Naive thymus-derived CD4-positive, alpha-beta T cell (primary cell): ENCODE data around the gene VAV3. TPM values are rescaled to one million over a fixed set of nuclear protein-coding genes. Genes with fewer than 3 reads are reported as not detected.

ENCODE experiments used
- ATAC-seq: fragments of 150-1000 bp; cut with Tn5 transposase; 2 replicates; pipeline ENCODE4 v1.10.0; 2021; ENCODE audit warnings: mild to moderate bottlenecking, moderate library complexity
- CTCF ChIA-PET: fragments of 350-600 bp; sonication (Branson Sonifier 250); formaldehyde crosslinking; loops from one replicate; lab custom pipeline; 2021; ENCODE audit warnings: antibody characterized with exemption; lab: Charles Lee
- POLR2A ChIA-PET: fragments of 350-600 bp; sonication (Branson Sonifier 250); formaldehyde crosslinking; loops from one replicate; lab custom pipeline; 2021; ENCODE audit warnings: antibody characterized with exemption, inconsistent platforms; lab: Charles Lee
- DNase-seq, 9 donors: peaks; one replicate each; pipeline versions ENCODE4 v3.0.0 to v3.0.0-alpha.2; 2020 to 2022; ENCODE audit warnings: mixed read lengths in 1 of 9
- H3K27ac ChIP-seq: one replicate; pipeline ENCODE4 v1.7.0; 2013; ENCODE audit warnings: mild to moderate bottlenecking, low read depth, low read length, moderate library complexity
- H3K27me3 ChIP-seq, 2 donors: one replicate each; pipeline ENCODE4 v1.7.0; 2013; ENCODE audit warnings: low read length in 2 of 2, mild to moderate bottlenecking in 2 of 2, moderate library complexity in 2 of 2; ENCODE audit not compliant: control insufficient read depth in 2 of 2, insufficient read depth in 2 of 2
- H3K36me3 ChIP-seq, 3 experiments: 1 replicate in 2 of 3; 2 replicates in 1 of 3; pipeline ENCODE4 v1.7.0; 2013; ENCODE audit warnings: low read length in 3 of 3, mild to moderate bottlenecking in 3 of 3, moderate library complexity in 1 of 3; ENCODE audit not compliant: insufficient read depth in 3 of 3, control insufficient read depth in 2 of 3
- H3K4me1 ChIP-seq, 2 donors: one replicate each; pipeline ENCODE4 v1.7.0; 2013; ENCODE audit warnings: low read length in 2 of 2, mild to moderate bottlenecking in 2 of 2, moderate library complexity in 1 of 2; ENCODE audit not compliant: control insufficient read depth in 2 of 2, insufficient read depth in 2 of 2
- H3K4me3 ChIP-seq: 2 replicates; pipeline ENCODE4 v1.7.0; 2013; ENCODE audit warnings: mild to moderate bottlenecking, low read length
- H3K9me3 ChIP-seq, 3 experiments: 1 replicate in 2 of 3; 2 replicates in 1 of 3; pipeline ENCODE4 v1.7.0; 2013; ENCODE audit warnings: low read length in 3 of 3; ENCODE audit not compliant: control insufficient read depth in 2 of 3
- H3K27ac Mint-ChIP-seq, 9 donors: one replicate each; pipeline ENCODE4 v1.8.0; 2020 to 2022; ENCODE audit warnings: mixed read lengths in 9 of 9, mild to moderate bottlenecking in 8 of 9, moderate library complexity in 5 of 9, inconsistent platforms in 2 of 9
- H3K27me3 Mint-ChIP-seq, 5 donors: one replicate each; pipeline ENCODE4 v1.8.0; 2021 to 2022; ENCODE audit warnings: mixed read lengths in 5 of 5, mild to moderate bottlenecking in 1 of 5
- H3K36me3 Mint-ChIP-seq, 5 donors: one replicate each; pipeline ENCODE4 v1.8.0; 2020 to 2022; ENCODE audit warnings: mixed read lengths in 5 of 5, mild to moderate bottlenecking in 3 of 5, inconsistent platforms in 1 of 5
- H3K4me1 Mint-ChIP-seq, 7 donors: one replicate each; pipeline ENCODE4 v1.8.0; 2020 to 2022; ENCODE audit warnings: mixed read lengths in 7 of 7, mild to moderate bottlenecking in 3 of 7, inconsistent platforms in 1 of 7
- H3K4me3 Mint-ChIP-seq, 10 donors: one replicate each; pipeline ENCODE4 v1.8.0; 2020 to 2022; ENCODE audit warnings: mild to moderate bottlenecking in 10 of 10, mixed read lengths in 10 of 10, moderate library complexity in 6 of 10, inconsistent platforms in 2 of 10
- H3K9me3 Mint-ChIP-seq, 11 donors: one replicate each; pipeline ENCODE4 v1.8.0; 2020 to 2022; ENCODE audit warnings: mixed read lengths in 11 of 11, mild to moderate bottlenecking in 4 of 11, inconsistent platforms in 1 of 11, moderate library complexity in 1 of 11
- intact Hi-C, 2 donors: fragments of 100-400 bp; cut with micrococcal nuclease; formaldehyde crosslinking; loops; one replicate each; pipeline ENCODE4 v1.15.1; 2023
- polyA plus RNA-seq, 2 donors: library from polyadenylated mRNA; unstranded; fragments of 300-500 nt; fragmentation: Illumina TruSeq; gene quantifications; one replicate each; pipeline ENCODE4 v1.2.3, GENCODE V29; 2021
- total RNA-seq, 6 experiments: library from RNA in 5 of 6; stranded (reverse) in 5 of 6; gene quantifications; 1 replicate in 5 of 6; 2 replicates in 1 of 6; pipeline ENCODE4 v1.2.3 and lab custom pipeline; 2021 to 2026

VAV3 gene
- total and polyA plus RNA-seq, 7 experiments from 2014 or later = 1.3 to 23.2 (median 2.7) TPM

- Mint-ChIP-seq H3K4me1 (peaks cover 0 to 25% (median 11%) of the 10 kb centered on the region in 7 donors), H3K27me3 (no peaks in the 10 kb centered on the region), H3K9me3 (peaks cover 0 to 9% (median 2%) of the 10 kb centered on the region in 11 donors), H3K36me3 (peaks cover 0 to 6% (median 5%) of the 10 kb centered on the region in 5 donors), H3K27ac (peak overlapping the region in 1 of 9 donors; percentile 13), H3K4me3 (no peak overlapping the region)
- CTCF ChIA-PET = interaction anchor here (0.7 kb wide), 1 partner anchor 10 kb away, joined by 4 read pairs; no protein-coding TSS in a partner anchor
- H3K27me3 ChIP-seq = no peaks in the 10 kb centered on the region
- no peak overlapping the region for H3K27ac ChIP-seq
- H3K9me3 ChIP-seq = no peaks in the 10 kb centered on the region
- no peaks in the 10 kb centered on the region for H3K4me1 ChIP-seq
- intact Hi-C loops = no loop called here
- no peak overlapping the region for H3K4me3 ChIP-seq
- no peaks in the 10 kb centered on the region for H3K36me3 ChIP-seq
- DNase-seq (no peak), ATAC-seq (no peak)
- POLR2A ChIA-PET = no interaction called here
These were observed 52.3 kb downstream of the VAV3 start for GRCh38 chr1:107912656-107913055.

- no peaks in the 10 kb centered on the region for H3K27me3 ChIP-seq
- H3K9me3 Mint-ChIP-seq = no peaks in the 10 kb centered on the region
- H3K9me3 ChIP-seq = no peaks in the 10 kb centered on the region
- peaks cover 0 to 4% (median 0%) of the 10 kb centered on the region in 5 donors for H3K27me3 Mint-ChIP-seq
- no peaks in the 10 kb centered on the region for H3K36me3 ChIP-seq
- POLR2A ChIA-PET = interaction anchor here (0.6 kb wide), 1 partner anchor 107 kb away, joined by 3 read pairs; no protein-coding TSS in a partner anchor
- no peaks in the 10 kb centered on the region for H3K36me3 Mint-ChIP-seq
- H3K4me3 ChIP-seq = no peak overlapping the region
- H3K4me1 Mint-ChIP-seq = peaks cover 23 to 71% (median 49%) of the 10 kb centered on the region in 7 donors
- peak overlapping the region in 8 of 10 donors; percentile 17 to 68 (median 46) for H3K4me3 Mint-ChIP-seq
- peaks cover 8 to 14% of the 10 kb centered on the region in 2 donors for H3K4me1 ChIP-seq
- peak; percentile 51 for ATAC-seq
- CTCF ChIA-PET = no interaction called here
- intact Hi-C loops = loop anchor here in 1 of 2 donors (2.0 kb wide), 1 partner anchor 62 kb away; no protein-coding TSS in a partner anchor
- H3K27ac ChIP-seq = no peak overlapping the region
- peak overlapping the region in 6 of 9 donors; percentile 32 to 69 (median 50) for H3K27ac Mint-ChIP-seq
- DNase-seq = peak in 4 of 9 donors; percentile 10 to 34 (median 24)
These were observed 64.7 kb downstream of the VAV3 start for GRCh38 chr1:107900090-107900945.

GRCh38 chr1:107899655-107900054, 65.3 kb downstream of the VAV3 start:
- H3K9me3 ChIP-seq = no peaks in the 10 kb centered on the region
- H3K36me3 Mint-ChIP-seq = no peaks in the 10 kb centered on the region
- H3K36me3 ChIP-seq = no peaks in the 10 kb centered on the region
- intact Hi-C loops = loop anchor here in 1 of 2 donors (2.0 to 5.0 kb wide), 2 partner anchors 63 to 298 kb away; no protein-coding TSS in a partner anchor
- H3K9me3 Mint-ChIP-seq = no peaks in the 10 kb centered on the region
- peak overlapping the region in 6 of 9 donors; percentile 32 to 69 (median 50) for H3K27ac Mint-ChIP-seq
- DNase-seq (no peak), ATAC-seq (no peak)
- CTCF ChIA-PET = no interaction called here
- H3K4me3 ChIP-seq = no peak overlapping the region
- H3K27me3 ChIP-seq = no peaks in the 10 kb centered on the region
- POLR2A ChIA-PET = no interaction called here
- peaks cover 23 to 74% (median 49%) of the 10 kb centered on the region in 7 donors for H3K4me1 Mint-ChIP-seq
- H3K4me3 Mint-ChIP-seq = peak overlapping the region in 8 of 10 donors; percentile 17 to 68 (median 46)
- H3K27ac ChIP-seq = no peak overlapping the region
- H3K27me3 Mint-ChIP-seq = peaks cover 0 to 4% (median 0%) of the 10 kb centered on the region in 5 donors
- peaks cover 8 to 14% of the 10 kb centered on the region in 2 donors for H3K4me1 ChIP-seq

- H3K27ac Mint-ChIP-seq = peak overlapping the region in 8 of 9 donors; percentile 2 to 87 (median 54)
- H3K4me3 Mint-ChIP-seq = peak overlapping the region in 9 of 10 donors; percentile 22 to 81 (median 60)
- ATAC-seq = peak; percentile 84
- Histone ChIP-seq H3K4me1 (peaks cover 8 to 14% of the 10 kb centered on the region in 2 donors), H3K27ac (no peak overlapping the region), H3K36me3 (no peaks in the 10 kb centered on the region), H3K4me3 (no peak overlapping the region), H3K27me3 (no peaks in the 10 kb centered on the region), H3K9me3 (no peaks in the 10 kb centered on the region)
- H3K27me3 Mint-ChIP-seq = no peaks in the 10 kb centered on the region
- peaks cover 21 to 59% (median 45%) of the 10 kb centered on the region in 7 donors for H3K4me1 Mint-ChIP-seq
- intact Hi-C loops = loop anchor here in 1 of 2 donors (1.0 to 5.0 kb wide), 3 partner anchors 111 to 300 kb away; no protein-coding TSS in a partner anchor
- ChIA-PET POLR2A (interaction anchor here (0.6 kb wide), 1 partner anchor 111 kb away, joined by 3 read pairs; no protein-coding TSS in a partner anchor), CTCF (no interaction called here)
- H3K36me3 Mint-ChIP-seq = peaks cover 0 to 3% (median 0%) of the 10 kb centered on the region in 5 donors
- DNase-seq = peak in 5 of 9 donors; percentile 4 to 15 (median 10)
- H3K9me3 Mint-ChIP-seq = peaks cover 0 to 6% (median 0%) of the 10 kb centered on the region in 11 donors
These were observed 67.3 kb downstream of the VAV3 start for GRCh38 chr1:107897438-107898345.

- ChIA-PET POLR2A (no interaction called here), CTCF (no interaction called here)
- ATAC-seq (no peak), DNase-seq (no peak)
- Histone ChIP-seq H3K4me1 (peaks cover 8 to 14% of the 10 kb centered on the region in 2 donors), H3K9me3 (no peaks in the 10 kb centered on the region), H3K4me3 (no peak overlapping the region), H3K27me3 (no peaks in the 10 kb centered on the region), H3K36me3 (no peaks in the 10 kb centered on the region), H3K27ac (no peak overlapping the region)
- intact Hi-C loops = loop anchor here in 1 of 2 donors (1.0 to 5.0 kb wide), 3 partner anchors 110 to 300 kb away; no protein-coding TSS in a partner anchor
- Mint-ChIP-seq H3K4me1 (peaks cover 21 to 54% (median 41%) of the 10 kb centered on the region in 7 donors), H3K36me3 (peaks cover 0 to 4% (median 0%) of the 10 kb centered on the region in 5 donors), H3K4me3 (peak overlapping the region in 9 of 10 donors; percentile 22 to 81 (median 60)), H3K27me3 (no peaks in the 10 kb centered on the region), H3K9me3 (peaks cover 0 to 6% (median 0%) of the 10 kb centered on the region in 11 donors), H3K27ac (peak overlapping the region in 8 of 9 donors; percentile 2 to 87 (median 54))
These were observed 68.0 kb downstream of the VAV3 start for GRCh38 chr1:107896936-107897335.
